ENCODE results near the gene MADD.

MADD gene

DNA sequence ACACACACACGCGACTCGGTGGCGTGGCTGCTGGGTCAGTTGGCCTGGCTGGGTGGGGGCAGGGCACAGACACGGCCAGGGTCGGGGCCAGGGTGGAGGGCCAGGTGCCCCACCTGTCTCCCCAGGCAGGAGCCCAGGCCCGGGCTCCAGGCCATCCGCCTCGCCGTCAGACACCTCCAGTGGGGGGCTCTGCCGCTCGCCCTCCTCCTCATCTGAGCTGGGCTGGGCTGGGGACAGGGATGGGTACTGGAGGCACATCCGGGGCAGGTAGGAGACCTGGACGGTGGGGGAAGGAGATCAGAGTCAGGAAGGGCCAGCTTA lies 88.8 kb downstream of the MADD start:
- no peak overlapping the region for H3K4me3 ChIP-seq (ENCODE audit: control insufficient read depth, low read depth, low read length)
- no peak for DNase-seq (ENCODE audit: low read depth)
- TF ChIP-seq, protein P1, sequence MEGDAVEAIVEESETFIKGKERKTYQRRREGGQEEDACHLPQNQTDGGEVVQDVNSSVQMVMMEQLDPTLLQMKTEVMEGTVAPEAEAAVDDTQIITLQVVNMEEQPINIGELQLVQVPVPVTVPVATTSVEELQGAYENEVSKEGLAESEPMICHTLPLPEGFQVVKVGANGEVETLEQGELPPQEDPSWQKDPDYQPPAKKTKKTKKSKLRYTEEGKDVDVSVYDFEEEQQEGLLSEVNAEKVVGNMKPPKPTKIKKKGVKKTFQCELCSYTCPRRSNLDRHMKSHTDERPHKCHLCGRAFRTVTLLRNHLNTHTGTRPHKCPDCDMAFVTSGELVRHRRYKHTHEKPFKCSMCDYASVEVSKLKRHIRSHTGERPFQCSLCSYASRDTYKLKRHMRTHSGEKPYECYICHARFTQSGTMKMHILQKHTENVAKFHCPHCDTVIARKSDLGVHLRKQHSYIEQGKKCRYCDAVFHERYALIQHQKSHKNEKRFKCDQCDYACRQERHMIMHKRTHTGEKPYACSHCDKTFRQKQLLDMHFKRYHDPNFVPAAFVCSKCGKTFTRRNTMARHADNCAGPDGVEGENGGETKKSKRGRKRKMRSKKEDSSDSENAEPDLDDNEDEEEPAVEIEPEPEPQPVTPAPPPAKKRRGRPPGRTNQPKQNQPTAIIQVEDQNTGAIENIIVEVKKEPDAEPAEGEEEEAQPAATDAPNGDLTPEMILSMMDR (conservative IDR thresholded peaks at IDR 0.05; ENCODE audit: control insufficient read depth, insufficient read depth, low read depth, low read length), result no peak

DNA sequence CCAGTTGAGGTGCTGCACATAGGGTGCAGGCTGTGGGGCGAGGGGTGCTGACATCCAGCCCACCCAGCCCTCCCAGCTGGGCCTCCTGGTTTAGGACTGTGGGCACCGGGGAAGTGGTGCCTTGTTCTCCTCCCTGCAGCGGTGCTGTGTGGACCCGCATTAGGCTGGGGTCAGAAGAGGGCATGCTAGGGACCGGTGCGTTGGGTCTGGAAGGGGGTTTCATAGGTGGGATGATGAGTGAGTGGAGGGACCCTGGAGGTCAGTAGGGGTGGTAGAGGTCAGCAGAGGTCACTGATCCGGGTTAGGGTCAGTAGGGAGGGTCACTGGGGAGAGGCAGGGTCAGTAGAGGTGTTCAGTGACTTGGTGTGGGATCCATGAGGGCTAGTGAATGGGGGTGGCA lies 89.2 kb downstream of the MADD start:
- no peak overlapping the region for H3K4me3 ChIP-seq (ENCODE audit: control insufficient read depth, low read depth, low read length)
- no peak for DNase-seq (ENCODE audit: low read depth)
- TF ChIP-seq, protein P1 (conservative IDR thresholded peaks at IDR 0.05; ENCODE audit: control insufficient read depth, insufficient read depth, low read depth, low read length), result no peak

DNA sequence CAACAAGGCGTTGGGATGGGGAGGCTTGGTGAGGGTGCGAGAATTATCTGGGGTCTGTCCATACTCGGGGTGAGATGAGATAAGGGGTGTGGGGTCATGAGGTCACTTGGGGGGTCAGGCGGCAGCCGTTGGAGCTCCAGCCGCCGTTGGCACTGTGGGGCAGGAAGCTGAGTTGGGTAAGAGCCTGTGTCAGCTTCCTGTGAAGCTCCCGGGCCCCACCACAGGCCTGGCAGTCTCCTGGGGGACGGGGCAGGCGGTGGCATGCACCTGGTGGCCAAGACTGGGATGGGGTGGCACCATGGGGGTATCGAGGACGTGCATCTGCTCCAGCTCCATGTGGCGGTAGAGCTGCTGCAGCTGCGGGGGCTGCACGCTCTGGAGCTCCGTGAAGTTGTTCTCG lies 89.7 kb downstream of the MADD start:
- no peak for DNase-seq (ENCODE audit: low read depth)
- TF ChIP-seq, protein P1 (conservative IDR thresholded peaks at IDR 0.05; ENCODE audit: control insufficient read depth, insufficient read depth, low read depth, low read length), result no peak
- H3K4me3 ChIP-seq (ENCODE audit: control insufficient read depth, low read depth, low read length), result no peak overlapping the region

DNA sequence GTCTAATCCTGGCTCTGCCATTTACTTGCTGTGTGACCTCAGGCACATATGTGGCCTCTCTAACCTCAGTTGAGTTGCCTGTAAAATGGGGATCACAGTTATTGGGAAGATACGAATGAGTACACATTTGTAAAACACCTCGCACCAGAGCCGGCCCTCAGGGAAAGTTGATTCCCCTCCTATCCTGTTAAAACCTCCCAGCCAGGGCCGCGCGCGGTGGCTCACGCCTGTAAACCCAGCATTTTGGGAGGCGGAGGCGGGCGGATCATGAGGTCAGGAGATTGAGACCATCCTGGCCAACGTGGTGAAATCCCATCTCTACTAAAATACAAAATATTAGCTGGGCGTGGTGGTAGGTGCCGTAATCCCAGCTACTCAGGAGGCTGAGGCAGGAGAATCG lies 90.4 kb downstream of the MADD start:
- DNase-seq (ENCODE audit: low read depth), result no peak
- H3K4me3 ChIP-seq (ENCODE audit: control insufficient read depth, low read depth, low read length), result no peak overlapping the region
- TF ChIP-seq, protein P1 (conservative IDR thresholded peaks at IDR 0.05; ENCODE audit: control insufficient read depth, insufficient read depth, low read depth, low read length), result no peak

DNA sequence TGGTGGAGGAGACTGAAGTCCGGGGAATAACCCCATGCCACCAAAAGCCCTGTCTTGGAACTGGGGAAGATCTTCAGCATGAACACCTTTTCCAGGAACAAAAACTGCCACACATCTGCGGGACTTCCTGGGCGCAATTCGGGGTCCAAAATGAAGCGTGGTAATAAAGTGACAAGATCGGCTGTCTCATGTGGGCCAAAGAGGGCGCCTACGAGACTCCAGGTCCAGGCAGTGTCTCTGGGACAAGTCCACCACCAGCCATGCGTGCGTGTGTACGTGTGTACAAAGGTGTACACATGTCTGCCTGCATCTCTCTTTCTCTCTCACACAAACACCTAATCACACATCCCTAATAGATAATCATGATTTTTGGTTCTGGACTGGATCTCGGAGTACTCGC lies 91.5 kb downstream of the MADD start:
- DNase-seq (ENCODE audit: low read depth), result no peak
- TF ChIP-seq, protein P1 (conservative IDR thresholded peaks at IDR 0.05; ENCODE audit: control insufficient read depth, insufficient read depth, low read depth, low read length), result no peak
- H3K4me3 ChIP-seq (ENCODE audit: control insufficient read depth, low read depth, low read length), result no peak overlapping the region

DNA sequence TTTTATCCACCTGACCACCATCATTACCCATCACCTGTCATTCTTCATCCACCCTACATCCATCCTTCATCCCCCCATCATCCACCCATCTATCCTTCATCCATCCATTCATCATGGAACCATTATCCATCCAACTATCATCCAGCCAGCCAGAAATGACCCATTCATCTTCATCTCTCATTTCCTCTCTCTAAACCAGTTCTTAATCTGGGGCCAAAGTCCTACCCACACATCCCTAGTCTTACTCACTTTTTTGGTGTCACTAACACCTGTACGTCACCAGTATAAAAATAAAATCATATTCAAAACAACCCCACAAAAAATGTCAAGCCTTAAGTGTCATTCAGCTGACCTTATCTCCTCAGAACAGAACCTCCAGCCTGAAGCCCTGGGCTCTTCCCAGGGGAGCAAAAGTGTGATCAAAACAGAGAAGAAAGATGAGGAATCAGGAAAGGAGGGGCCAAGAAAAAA lies 96.1 kb downstream of the MADD start:
- no peak for DNase-seq (ENCODE audit: low read depth)
- TF ChIP-seq, protein P1 (conservative IDR thresholded peaks at IDR 0.05; ENCODE audit: control insufficient read depth, insufficient read depth, low read depth, low read length), result no peak
- no peak overlapping the region for H3K4me3 ChIP-seq (ENCODE audit: control insufficient read depth, low read depth, low read length)

DNA sequence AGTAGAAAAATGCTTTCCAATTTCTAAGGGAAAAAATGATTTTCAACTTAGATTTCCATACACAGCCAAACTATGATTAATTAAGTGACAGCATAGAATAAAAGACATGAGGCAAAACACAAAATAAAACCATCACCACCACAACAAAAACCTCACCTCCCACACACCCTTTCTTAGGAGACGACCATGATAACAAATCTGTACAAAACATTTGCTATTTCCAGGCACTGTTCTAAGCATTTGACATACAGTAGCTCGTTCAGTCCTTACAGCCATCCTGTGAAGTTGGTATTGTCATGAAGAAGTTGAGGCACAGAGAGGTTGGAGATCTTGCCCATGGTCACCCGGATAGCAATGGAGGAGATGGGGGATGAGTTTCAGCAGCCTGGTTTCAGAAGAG lies 99.7 kb downstream of the MADD start:
- no peak for DNase-seq (ENCODE audit: low read depth)
- no peak overlapping the region for H3K4me3 ChIP-seq (ENCODE audit: control insufficient read depth, low read depth, low read length)
- TF ChIP-seq, protein P1 (conservative IDR thresholded peaks at IDR 0.05; ENCODE audit: control insufficient read depth, insufficient read depth, low read depth, low read length), result no peak
